ENCODE results near the gene OR4E1. TPM values are rescaled to one million over a fixed set of nuclear protein-coding genes. Genes with fewer than 3 reads are reported as not detected.

OR4E1 gene
- total RNA-seq, 2 donors from 2014 or later = not detected

GRCh38 chr14:21669284-21669683, 4.3 kb downstream of the OR4E1 start:
- no peaks in the 10 kb centered on the region for H3K9me3 ChIP-seq
- TF ChIP-seq CTCF (IDR thresholded peaks at IDR 0.05) = no peak
- no peaks in the 10 kb centered on the region for H3K36me3 ChIP-seq
- H3K27me3 ChIP-seq = no peaks in the 10 kb centered on the region
- no peak for DNase-seq (ENCODE audit: low spot score)
- H3K4me1 ChIP-seq = no peaks in the 10 kb centered on the region
- no peak overlapping the region for H3K27ac ChIP-seq
- H3K4me3 ChIP-seq = no peak overlapping the region

GRCh38 chr14:21668377-21668776, 5.2 kb downstream of the OR4E1 start:
- Histone ChIP-seq H3K27me3 (no peaks in the 10 kb centered on the region), H3K4me1 (no peaks in the 10 kb centered on the region), H3K27ac (no peak overlapping the region), H3K9me3 (no peaks in the 10 kb centered on the region), H3K36me3 (no peaks in the 10 kb centered on the region), H3K4me3 (no peak overlapping the region)
- no peak for DNase-seq (ENCODE audit: low spot score)
- TF ChIP-seq CTCF (IDR thresholded peaks at IDR 0.05) = no peak

DNA sequence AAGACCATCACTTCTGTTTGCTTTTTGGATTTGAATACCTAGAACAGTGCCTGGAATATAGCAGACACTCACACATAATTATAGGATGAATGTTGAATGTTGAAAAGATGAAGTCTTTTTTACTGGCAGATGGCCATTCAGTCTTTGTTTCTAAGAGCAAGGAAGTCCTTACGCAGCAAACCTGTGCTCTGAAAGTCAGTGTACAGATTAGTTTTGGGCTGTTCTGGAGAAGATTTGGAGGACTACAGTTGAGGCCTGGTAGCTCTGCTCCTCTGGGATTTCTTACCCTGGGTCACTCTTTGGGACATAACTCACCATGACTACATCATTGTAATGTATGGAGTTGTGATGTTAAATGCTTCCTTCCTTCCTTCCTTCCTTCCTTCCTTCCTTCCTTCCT, 16.6 kb downstream of the OR4E1 start:
- no peaks in the 10 kb centered on the region for H3K9me3 ChIP-seq
- H3K27me3 ChIP-seq = no peaks in the 10 kb centered on the region
- H3K4me1 ChIP-seq = no peaks in the 10 kb centered on the region
- DNase-seq (ENCODE audit: low spot score) = no peak
- no peak overlapping the region for H3K4me3 ChIP-seq
- no peaks in the 10 kb centered on the region for H3K36me3 ChIP-seq
- no peak for TF ChIP-seq CTCF (IDR thresholded peaks at IDR 0.05)
- no peak overlapping the region for H3K27ac ChIP-seq

GRCh38 chr14:21654215-21654614, 19.4 kb downstream of the OR4E1 start:
- no peak for TF ChIP-seq CTCF (IDR thresholded peaks at IDR 0.05)
- no peak for DNase-seq (ENCODE audit: low spot score)
- Histone ChIP-seq H3K4me3 (no peak overlapping the region), H3K9me3 (no peaks in the 10 kb centered on the region), H3K36me3 (no peaks in the 10 kb centered on the region), H3K27me3 (no peaks in the 10 kb centered on the region), H3K27ac (no peak overlapping the region), H3K4me1 (no peaks in the 10 kb centered on the region)

- TF ChIP-seq CTCF (IDR thresholded peaks at IDR 0.05) = no peak
- Histone ChIP-seq H3K4me1 (no peaks in the 10 kb centered on the region), H3K27ac (no peak within 1 kb of the TSS), H3K27me3 (no peaks in the 10 kb centered on the region), H3K9me3 (no peaks in the 10 kb centered on the region), H3K36me3 (no peaks in the 10 kb centered on the region), H3K4me3 (no peak within 1 kb of the TSS)
- DNase-seq (ENCODE audit: low spot score) = no peak
Observed at GRCh38 chr14:21653331-21653885, 20.2 kb downstream of the OR4E1 start, which contains the start of gene OR4E2. OR4E2 (plus strand) TSS chr14:21653835; CDS start chr14:21665083, 11,248 bp downstream.

- TF ChIP-seq CTCF (IDR thresholded peaks at IDR 0.05) = no peak
- H3K27ac ChIP-seq = no peak overlapping the region
Observed at GRCh38 chr14:21652209-21652808, 21.3 kb downstream of the OR4E1 start.

More at GRCh38 chr14:21652209-21652808, 21.3 kb downstream of the OR4E1 start:
- H3K36me3 ChIP-seq = no peaks in the 10 kb centered on the region
- no peak overlapping the region for H3K4me3 ChIP-seq
- DNase-seq (ENCODE audit: low spot score) = no peak
- no peaks in the 10 kb centered on the region for H3K9me3 ChIP-seq
- no peaks in the 10 kb centered on the region for H3K4me1 ChIP-seq
- H3K27me3 ChIP-seq = no peaks in the 10 kb centered on the region

Measured in right atrium auricular region (tissue), 2 donors.